SK-N-SH (cell line): ENCODE measurements around the gene B4GALT1. TPM values are rescaled to one million over a fixed set of nuclear protein-coding genes. Genes with fewer than 3 reads are reported as not detected.
A peak's percentile ranks its signal among the peaks of the same experiment; 100 is the strongest.

Experiments
- CTCF ChIA-PET: fragments of 300-600, 350-600 bp; formaldehyde crosslinking; extraction: SDS; loops from one replicate; lab custom pipeline; 2021; lab: Yijun Ruan, JAX
- POLR2A ChIA-PET: fragments of 350-600 bp; sonication (Branson Sonifier 250); formaldehyde crosslinking; extraction: SDS; loops from one replicate; lab custom pipeline; 2020; ENCODE audit warnings: antibody characterized with exemption, inconsistent platforms; lab: Yijun Ruan, JAX
- DNase-seq: peaks from one replicate; pipeline ENCODE4 v3.0.0; 2012
- H2AFZ ChIP-seq: fragments of 200-600 bp; sonication (generic); 2 replicates; pipeline ENCODE4 v1.8.1; 2016; ENCODE audit warnings: antibody characterized with exemption, mild to moderate bottlenecking, low read depth
- H3F3A ChIP-seq: fragments of 200-600 bp; sonication (generic); replicated peaks from 2 replicates; pipeline ENCODE3; 2016; ENCODE audit warnings: antibody characterized with exemption, mild to moderate bottlenecking; ENCODE audit not compliant: insufficient read depth
- H3K27ac ChIP-seq, 2 experiments: fragments of 200-500 bp in 1 of 2; fragments of 200-600 bp in 1 of 2; sonication (Bioruptor generic) in 1 of 2; sonication (generic), shearing (Covaris generic) in 1 of 2; 2 replicates each; pipeline versions ENCODE4 v1.5.1 to v1.6.1; 2014 to 2016; ENCODE audit warnings: low read depth in 2 of 2, inconsistent platforms in 1 of 2, low read length in 1 of 2, mild to moderate bottlenecking in 1 of 2, mixed read lengths in 1 of 2
- H3K27me3 ChIP-seq: fragments of 200-600 bp; sonication (generic), shearing (Covaris generic); 2 replicates; pipeline ENCODE4 v1.6.1; 2016; ENCODE audit warnings: mixed run types; ENCODE audit not compliant: insufficient read depth
- H3K36me3 ChIP-seq, 2 experiments: fragments of 200-500 bp in 1 of 2; fragments of 200-600 bp in 1 of 2; sonication (Bioruptor generic) in 1 of 2; sonication (generic) in 1 of 2; replicated peaks in 1 of 2; 2 replicates each; pipeline versions ENCODE3 to v1.5.1; 2014 to 2016; ENCODE audit warnings: low read length in 1 of 2, mild to moderate bottlenecking in 1 of 2; ENCODE audit not compliant: insufficient read depth in 2 of 2, control insufficient read depth in 1 of 2
- H3K4me1 ChIP-seq, 2 experiments: fragments of 200-500 bp in 1 of 2; fragments of 200-600 bp in 1 of 2; sonication (Bioruptor generic) in 1 of 2; sonication (generic), shearing (Covaris generic) in 1 of 2; 2 replicates each; pipeline versions ENCODE4 v1.5.1 to v1.6.1; 2014 to 2016; ENCODE audit warnings: low read depth in 1 of 2, low read length in 1 of 2, mixed run types in 1 of 2; ENCODE audit not compliant: insufficient read depth in 2 of 2, control insufficient read depth in 1 of 2
- H3K4me2 ChIP-seq: fragments of 200-600 bp; sonication (generic), shearing (Covaris generic); 2 replicates; pipeline ENCODE4 v1.6.1; 2017; ENCODE audit warnings: mixed run types
- H3K4me3 ChIP-seq, 2 experiments: fragments of 200-500 bp in 1 of 2; fragments of 200-600 bp in 1 of 2; sonication (Bioruptor generic) in 1 of 2; sonication (generic), shearing (Covaris generic) in 1 of 2; 2 replicates each; pipeline versions ENCODE4 v1.5.1 to v1.8.1; 2014 to 2016; ENCODE audit warnings: low read depth in 2 of 2, inconsistent platforms in 1 of 2, low read length in 1 of 2, mild to moderate bottlenecking in 1 of 2, mixed read lengths in 1 of 2, moderate library complexity in 1 of 2
- H3K79me2 ChIP-seq: fragments of 200-600 bp; sonication (generic); 2 replicates; pipeline ENCODE4 v1.8.1; 2017; ENCODE audit warnings: mild to moderate bottlenecking; ENCODE audit not compliant: insufficient read depth
- H3K9ac ChIP-seq: fragments of 200-600 bp; sonication (generic); 2 replicates; pipeline ENCODE4 v1.6.1; 2017; ENCODE audit warnings: mixed run types
- H3K9me2 ChIP-seq: fragments of 200-600 bp; sonication (generic); 2 replicates; pipeline ENCODE4 v1.6.1; 2017; ENCODE audit warnings: mixed run types
- H3K9me3 ChIP-seq: fragments of 200-600 bp; sonication (generic); 2 replicates; pipeline ENCODE4 v1.6.1; 2017; ENCODE audit warnings: mixed run types, mild to moderate bottlenecking, moderate library complexity
- H4K20me1 ChIP-seq: fragments of 200-600 bp; sonication (generic); 2 replicates; pipeline ENCODE4 v1.6.1; 2017; ENCODE audit warnings: mild to moderate bottlenecking, mixed run types; ENCODE audit not compliant: insufficient read depth
- CHD2 ChIP-seq: fragments of 150-350 bp; IDR thresholded peaks from 2 replicates; pipeline ENCODE4 v1.6.1; 2018; ENCODE audit warnings: low read length; ENCODE audit not compliant: partially characterized antibody
- ELF1 ChIP-seq: IDR thresholded peaks from 2 replicates; pipeline ENCODE4 v1.4.0; 2012
- FOXJ3 ChIP-seq: sonication (generic); formaldehyde crosslinking; IDR thresholded peaks from 2 replicates; pipeline ENCODE4 v1.5.1; 2020; ENCODE audit warnings: mild to moderate bottlenecking, missing genetic modification reagents
- JUND ChIP-seq: IDR thresholded peaks from 2 replicates; pipeline ENCODE4 v1.4.0; 2012
- MEF2A ChIP-seq: IDR thresholded peaks from 2 replicates; pipeline ENCODE4 v1.4.0; 2012; ENCODE audit warnings: low read depth, borderline replicate concordance
- MXI1 ChIP-seq: IDR thresholded peaks from 2 replicates; pipeline ENCODE4 v1.6.1; 2012; ENCODE audit warnings: mild to moderate bottlenecking, low read depth, low read length, improper control_type of control experiment
- NFIC ChIP-seq: IDR thresholded peaks from 2 replicates; pipeline ENCODE4 v1.4.0; 2012; ENCODE audit warnings: borderline replicate concordance
- POLR2AphosphoS5 ChIP-seq: IDR thresholded peaks from 2 replicates; pipeline ENCODE4 v1.6.1; 2012; ENCODE audit warnings: low read depth, low read length
- RXRA ChIP-seq: IDR thresholded peaks from 2 replicates; pipeline ENCODE4 v1.4.0; 2012; ENCODE audit warnings: low read depth, mild to moderate bottlenecking, borderline replicate concordance
- SIN3A ChIP-seq: IDR thresholded peaks from 2 replicates; pipeline ENCODE4 v1.6.1; 2012; ENCODE audit warnings: low read depth, mild to moderate bottlenecking, low read length, moderate library complexity, borderline replicate concordance
- SMC3 ChIP-seq: IDR thresholded peaks from 2 replicates; pipeline ENCODE4 v1.6.1; 2012; ENCODE audit warnings: low read depth, low read length, improper control_type of control experiment
- TCF12 ChIP-seq: IDR thresholded peaks from 2 replicates; pipeline ENCODE4 v1.4.0; 2012
- YY1 ChIP-seq: IDR thresholded peaks from 2 replicates; pipeline ENCODE4 v1.4.0; 2012; ENCODE audit warnings: low read depth, mild to moderate bottlenecking
- WGBS: methylation state at CpG from one replicate; pipeline ENCODE4 v1.1.6; 2017; ENCODE audit warnings: low lambda C conversion rate; 5-methylcytosine and 5-hydroxymethylcytosine counted together
- polyA plus RNA-seq, 3 experiments: library from polyadenylated mRNA; depleted of rRNA; stranded (reverse); fragments of >200 nt; gene quantifications; 2 replicates each; pipeline ENCODE4 v1.2.3, GENCODE V29; 2012
- TF ChIP-seq, protein P1 (sequence below): IDR thresholded peaks from 2 replicates; pipeline ENCODE4 v1.4.0; 2012; ENCODE audit warnings: low read depth
- TF ChIP-seq, protein P2 (sequence below): fragments of 200-600 bp; sonication (generic); IDR thresholded peaks from 2 replicates; pipeline ENCODE4 v1.6.1; 2017; ENCODE audit warnings: antibody characterized with exemption, mild to moderate bottlenecking, moderate library complexity
- TF ChIP-seq, protein P3 (sequence below): IDR thresholded peaks from 2 replicates; pipeline ENCODE4; 2012

Gene B4GALT1
- polyA plus RNA-seq, 1 of the 3 experiments (the other 2 are of a cell fraction): 36.2 TPM

- Histone ChIP-seq H3K36me3 (no peaks in the 10 kb centered on the region), H3K79me2 (no peaks in the 10 kb centered on the region), H3K4me3 (no peak overlapping the region), H2AFZ (peak overlapping the region; percentile 57; the same call in 1 of the 2 replicates), H3K9me2 (no peaks in the 10 kb centered on the region), H3K4me1 (peaks cover 4 to 24% of the 10 kb centered on the region in 2 experiments; a peak in 2 of 4 replicates), H3K9me3 (no peaks in the 10 kb centered on the region), H3K9ac (no peak overlapping the region), H3K27ac (peak overlapping the region; percentile 39 to 83; a peak in 3 of 4 replicates), H3K4me2 (0 out of 2 replicates have a peak overlapping the region, but pooled peaks have one; percentile 8), H4K20me1 (no peaks in the 10 kb centered on the region), H3F3A (peaks cover under 1% of the 10 kb centered on the region), H3K27me3 (no peaks in the 10 kb centered on the region)
- CTCF ChIA-PET: interaction anchor here (0.9 to 1.9 kb wide), 2 partner anchors 38 to 107 kb away, joined by 4 to 6 read pairs; no protein-coding TSS in a partner anchor
- WGBS: 44% methylated on average over 7 of the region's 7 CpGs
- POLR2A ChIA-PET: no interaction called here
- TF ChIP-seq, protein P1, sequence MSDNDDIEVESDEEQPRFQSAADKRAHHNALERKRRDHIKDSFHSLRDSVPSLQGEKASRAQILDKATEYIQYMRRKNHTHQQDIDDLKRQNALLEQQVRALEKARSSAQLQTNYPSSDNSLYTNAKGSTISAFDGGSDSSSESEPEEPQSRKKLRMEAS: 0 out of 2 replicates have a peak, but pooled peaks have one; percentile 21
- TF ChIP-seq SIN3A: no peak
- TF ChIP-seq FOXJ3: no peak
- TF ChIP-seq, protein P2, sequence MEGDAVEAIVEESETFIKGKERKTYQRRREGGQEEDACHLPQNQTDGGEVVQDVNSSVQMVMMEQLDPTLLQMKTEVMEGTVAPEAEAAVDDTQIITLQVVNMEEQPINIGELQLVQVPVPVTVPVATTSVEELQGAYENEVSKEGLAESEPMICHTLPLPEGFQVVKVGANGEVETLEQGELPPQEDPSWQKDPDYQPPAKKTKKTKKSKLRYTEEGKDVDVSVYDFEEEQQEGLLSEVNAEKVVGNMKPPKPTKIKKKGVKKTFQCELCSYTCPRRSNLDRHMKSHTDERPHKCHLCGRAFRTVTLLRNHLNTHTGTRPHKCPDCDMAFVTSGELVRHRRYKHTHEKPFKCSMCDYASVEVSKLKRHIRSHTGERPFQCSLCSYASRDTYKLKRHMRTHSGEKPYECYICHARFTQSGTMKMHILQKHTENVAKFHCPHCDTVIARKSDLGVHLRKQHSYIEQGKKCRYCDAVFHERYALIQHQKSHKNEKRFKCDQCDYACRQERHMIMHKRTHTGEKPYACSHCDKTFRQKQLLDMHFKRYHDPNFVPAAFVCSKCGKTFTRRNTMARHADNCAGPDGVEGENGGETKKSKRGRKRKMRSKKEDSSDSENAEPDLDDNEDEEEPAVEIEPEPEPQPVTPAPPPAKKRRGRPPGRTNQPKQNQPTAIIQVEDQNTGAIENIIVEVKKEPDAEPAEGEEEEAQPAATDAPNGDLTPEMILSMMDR: no peak
- TF ChIP-seq JUND: no peak
- TF ChIP-seq NFIC: peak; percentile 45; the same call in 1 of the 2 replicates
- TF ChIP-seq ELF1: no peak
- TF ChIP-seq TCF12: peak; percentile 26; the same call in 1 of the 2 replicates
- no peak for TF ChIP-seq YY1
- TF ChIP-seq, protein P3, sequence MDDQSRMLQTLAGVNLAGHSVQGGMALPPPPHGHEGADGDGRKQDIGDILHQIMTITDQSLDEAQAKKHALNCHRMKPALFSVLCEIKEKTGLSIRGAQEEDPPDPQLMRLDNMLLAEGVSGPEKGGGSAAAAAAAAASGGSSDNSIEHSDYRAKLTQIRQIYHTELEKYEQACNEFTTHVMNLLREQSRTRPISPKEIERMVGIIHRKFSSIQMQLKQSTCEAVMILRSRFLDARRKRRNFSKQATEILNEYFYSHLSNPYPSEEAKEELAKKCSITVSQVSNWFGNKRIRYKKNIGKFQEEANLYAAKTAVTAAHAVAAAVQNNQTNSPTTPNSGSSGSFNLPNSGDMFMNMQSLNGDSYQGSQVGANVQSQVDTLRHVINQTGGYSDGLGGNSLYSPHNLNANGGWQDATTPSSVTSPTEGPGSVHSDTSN: peak; percentile 59
- TF ChIP-seq POLR2AphosphoS5: peak; percentile 30; the same call in 1 of the 2 replicates
- TF ChIP-seq MXI1: no peak
- no peak for TF ChIP-seq CHD2
- DNase-seq: no peak
These were observed 20.5 kb upstream of the B4GALT1 start for GRCh38 chr9:33187519-33188218.

DNA sequence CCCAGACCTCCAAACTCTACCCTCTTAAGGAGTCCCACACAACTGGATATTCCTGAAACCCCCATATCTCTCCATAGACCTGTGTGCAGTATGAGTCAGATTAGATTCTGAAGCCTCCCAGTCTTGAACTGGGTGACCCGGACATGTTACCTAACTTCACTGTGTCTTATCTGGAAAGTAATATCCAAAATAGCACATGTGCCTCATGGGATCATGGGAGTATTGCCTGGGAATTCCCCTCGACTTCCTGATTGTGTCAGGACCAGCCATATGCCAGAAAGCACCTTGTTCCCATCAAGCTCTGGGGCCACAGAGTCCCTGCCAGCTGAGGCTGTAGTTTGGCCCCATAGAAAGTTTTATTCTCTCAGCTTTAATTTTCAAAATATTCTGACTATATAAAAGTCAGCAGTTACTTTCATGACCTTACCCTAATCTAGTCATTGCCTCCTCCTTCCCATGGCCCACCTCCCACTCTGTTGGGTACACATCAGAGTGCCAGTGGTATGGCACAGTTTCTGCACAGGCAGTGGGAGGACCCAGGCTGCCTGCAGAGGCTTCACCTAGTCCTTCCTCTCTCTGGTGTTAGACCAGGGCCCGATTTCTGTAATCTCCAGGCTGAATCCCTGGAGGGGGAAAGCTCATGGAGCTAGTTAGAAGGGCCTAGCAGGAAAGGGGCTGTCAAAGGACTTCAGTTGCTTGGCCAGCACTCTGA is 19.5 kb upstream of the B4GALT1 start:
- no peaks in the 10 kb centered on the region for H3K9me3 ChIP-seq
- H3K4me3 ChIP-seq: no peak overlapping the region
- DNase-seq: no peak
- H3K79me2 ChIP-seq: no peaks in the 10 kb centered on the region
- H3K9ac ChIP-seq: no peak overlapping the region
- ChIA-PET CTCF (interaction anchor here (0.9 to 1.9 kb wide), 3 partner anchors 16 to 106 kb away, joined by 3 to 6 read pairs (median 4); no protein-coding TSS in a partner anchor), POLR2A (no interaction called here)
- TF ChIP-seq ELF1: no peak
- TF ChIP-seq MEF2A: no peak
- TF ChIP-seq, protein P3: no peak
- TF ChIP-seq JUND: no peak
- TF ChIP-seq NFIC: no peak
- no peak for TF ChIP-seq CHD2
- no peak for TF ChIP-seq SMC3
- no peak for TF ChIP-seq RXRA
- H3K27me3 ChIP-seq: no peaks in the 10 kb centered on the region
- no peak overlapping the region for H3K4me2 ChIP-seq
- H3K27ac ChIP-seq: peak overlapping the region in 1 of 2 experiments; percentile 80; a peak in 2 of 4 replicates
- H3K9me2 ChIP-seq: no peaks in the 10 kb centered on the region
- no peaks in the 10 kb centered on the region for H3K36me3 ChIP-seq
- peaks cover 11% of the 10 kb centered on the region for H3F3A ChIP-seq
- no peak overlapping the region for H2AFZ ChIP-seq
- H4K20me1 ChIP-seq: no peaks in the 10 kb centered on the region
- H3K4me1 ChIP-seq: peaks cover 5 to 21% of the 10 kb centered on the region in 2 experiments; a peak in 3 of 4 replicates
- WGBS: 44% methylated on average over 3 of the region's 3 CpGs
